ENCODE measurements around the gene NXT2.

DNA sequence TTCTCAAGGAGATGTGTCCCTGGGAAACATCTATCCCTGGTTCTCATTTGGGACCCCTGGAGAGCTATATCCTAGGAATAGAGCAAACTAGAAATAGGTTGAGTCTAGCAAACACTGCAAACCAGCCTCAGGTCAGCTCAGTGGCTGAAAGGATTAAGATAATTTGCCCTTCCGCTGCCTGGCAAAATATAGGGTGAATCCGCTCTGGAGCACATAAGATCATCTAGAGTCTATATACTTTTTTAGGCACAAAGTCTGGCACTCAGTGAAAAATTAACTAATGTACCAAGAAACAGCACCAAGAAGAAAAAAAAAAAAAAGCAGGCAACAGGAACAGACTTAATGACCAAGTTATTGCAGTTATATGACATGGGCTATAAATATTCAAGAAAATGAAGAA, 47.5 kb upstream of the NXT2 start:
- TF ChIP-seq, protein P1, sequence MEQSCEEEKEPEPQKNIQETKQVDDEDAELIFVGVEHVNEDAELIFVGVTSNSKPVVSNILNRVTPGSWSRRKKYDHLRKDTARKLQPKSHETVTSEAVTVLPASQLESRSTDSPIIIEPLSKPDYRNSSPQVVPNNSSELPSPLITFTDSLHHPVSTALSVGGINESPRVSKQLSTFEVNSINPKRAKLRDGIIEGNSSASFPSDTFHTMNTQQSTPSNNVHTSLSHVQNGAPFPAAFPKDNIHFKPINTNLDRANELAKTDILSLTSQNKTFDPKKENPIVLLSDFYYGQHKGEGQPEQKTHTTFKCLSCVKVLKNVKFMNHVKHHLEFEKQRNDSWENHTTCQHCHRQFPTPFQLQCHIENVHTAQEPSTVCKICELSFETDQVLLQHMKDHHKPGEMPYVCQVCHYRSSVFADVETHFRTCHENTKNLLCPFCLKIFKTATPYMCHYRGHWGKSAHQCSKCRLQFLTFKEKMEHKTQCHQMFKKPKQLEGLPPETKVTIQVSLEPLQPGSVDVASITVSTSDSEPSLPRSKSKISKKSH (CRISPR knock-in tag; IDR thresholded peaks at IDR 0.05): no peak
- TF ChIP-seq, protein P2, sequence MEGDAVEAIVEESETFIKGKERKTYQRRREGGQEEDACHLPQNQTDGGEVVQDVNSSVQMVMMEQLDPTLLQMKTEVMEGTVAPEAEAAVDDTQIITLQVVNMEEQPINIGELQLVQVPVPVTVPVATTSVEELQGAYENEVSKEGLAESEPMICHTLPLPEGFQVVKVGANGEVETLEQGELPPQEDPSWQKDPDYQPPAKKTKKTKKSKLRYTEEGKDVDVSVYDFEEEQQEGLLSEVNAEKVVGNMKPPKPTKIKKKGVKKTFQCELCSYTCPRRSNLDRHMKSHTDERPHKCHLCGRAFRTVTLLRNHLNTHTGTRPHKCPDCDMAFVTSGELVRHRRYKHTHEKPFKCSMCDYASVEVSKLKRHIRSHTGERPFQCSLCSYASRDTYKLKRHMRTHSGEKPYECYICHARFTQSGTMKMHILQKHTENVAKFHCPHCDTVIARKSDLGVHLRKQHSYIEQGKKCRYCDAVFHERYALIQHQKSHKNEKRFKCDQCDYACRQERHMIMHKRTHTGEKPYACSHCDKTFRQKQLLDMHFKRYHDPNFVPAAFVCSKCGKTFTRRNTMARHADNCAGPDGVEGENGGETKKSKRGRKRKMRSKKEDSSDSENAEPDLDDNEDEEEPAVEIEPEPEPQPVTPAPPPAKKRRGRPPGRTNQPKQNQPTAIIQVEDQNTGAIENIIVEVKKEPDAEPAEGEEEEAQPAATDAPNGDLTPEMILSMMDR (IDR thresholded peaks at IDR 0.05 in 2 of 3, conservative IDR thresholded peaks at IDR 0.05 in 1 of 3; ENCODE audit: insufficient read depth in 2 of 3, low read depth in 1 of 3, low read length in 3 of 3): no peak
- TF ChIP-seq EP300 (IDR thresholded peaks at IDR 0.05; ENCODE audit: low read length) (no peak), GABPA (tag; conservative IDR thresholded peaks at IDR 0.05; ENCODE audit: low read depth) (no peak)
